ENCODE results near the gene SPDYE4. TPM values are rescaled to one million over a fixed set of nuclear protein-coding genes. Genes with fewer than 3 reads are reported as not detected.
A peak's percentile ranks its signal among the peaks of the same experiment; 100 is the strongest.

The SPDYE4 gene
- total RNA-seq, 2 donors from 2014 or later = not detected

GRCh38 chr17:8701754-8702153, 56.6 kb downstream of the SPDYE4 start:
- no peak for TF ChIP-seq CTCF (IDR thresholded peaks at IDR 0.05)
- DNase-seq (ENCODE audit: low spot score) = no peak
- H3K4me1 ChIP-seq (ENCODE audit: control insufficient read depth in 1 of 2, low read depth in 2 of 2) = peaks cover 23 to 54% of the 10 kb centered on the region in 2 donors
- no peaks in the 10 kb centered on the region for H3K9me3 ChIP-seq
- H3K4me3 ChIP-seq = no peak overlapping the region
- H3K27ac ChIP-seq = peak overlapping the region; percentile 27 to 44
- ATAC-seq (ENCODE audit: insufficient number of reproducible peaks, low FRiP score, low read depth) = no peak
- H3K36me3 ChIP-seq = no peaks in the 10 kb centered on the region
- H3K27me3 ChIP-seq (replicated peaks; ENCODE audit: insufficient read depth) = no peaks in the 10 kb centered on the region

GRCh38 chr17:8701221-8701620, 57.1 kb downstream of the SPDYE4 start:
- DNase-seq (ENCODE audit: low spot score) (no peak), ATAC-seq (ENCODE audit: insufficient number of reproducible peaks, low FRiP score, low read depth) (no peak)
- Histone ChIP-seq H3K36me3 (no peaks in the 10 kb centered on the region), H3K4me1 (ENCODE audit: control insufficient read depth in 1 of 2, low read depth in 2 of 2) (peaks cover 24 to 54% of the 10 kb centered on the region in 2 donors), H3K27me3 (replicated peaks; ENCODE audit: insufficient read depth) (no peaks in the 10 kb centered on the region), H3K4me3 (no peak overlapping the region), H3K27ac (peak overlapping the region; percentile 10 to 44), H3K9me3 (no peaks in the 10 kb centered on the region)
- no peak for TF ChIP-seq CTCF (IDR thresholded peaks at IDR 0.05)

Other genes with a start within 250 kb of the SPDYE4 start
- 1,000 to 10,000 TPM; 1,436 to 1,719 TPM for gene MYH10, start 127.8 kb downstream of the SPDYE4 start, total RNA-seq
- gene CCDC42, start 13.7 kb downstream of the SPDYE4 start, total RNA-seq = not detected
- gene MFSD6L, start 40.8 kb upstream of the SPDYE4 start, total RNA-seq = under 1 TPM in 1 of 2 donors, not detected in 1; 0.27 TPM
- gene PIK3R6, start 109.1 kb upstream of the SPDYE4 start, total RNA-seq = 1 to 10 TPM; 1.5 to 3.5 TPM
- gene PIK3R5, start 207.2 kb upstream of the SPDYE4 start, total RNA-seq = 10 to 100 TPM; 30.7 to 42.9 TPM